ENCODE results near the gene AGRN.

Gene AGRN

GRCh38 chr1:1084372-1085170 lies 64.7 kb downstream of the AGRN start:
- no peak for TF ChIP-seq POLR2A (IDR thresholded peaks at IDR 0.05; ENCODE audit: extremely low read depth, insufficient read length)
- no peak for TF ChIP-seq MAX (IDR thresholded peaks at IDR 0.05; ENCODE audit: low read depth, low read length)
- no peak for TF ChIP-seq MYC (IDR thresholded peaks at IDR 0.05; ENCODE audit: low read depth, low read length)
- no peak for DNase-seq (ENCODE audit: low read depth)
- H3K4me3 ChIP-seq (ENCODE audit: low read depth, low read length): no peak overlapping the region

- H3K4me3 ChIP-seq (ENCODE audit: low read depth, low read length): no peak overlapping the region
- DNase-seq (ENCODE audit: low read depth): no peak
- no peak for TF ChIP-seq POLR2A (IDR thresholded peaks at IDR 0.05; ENCODE audit: extremely low read depth, insufficient read length)
Observed at GRCh38 chr1:1085171-1085841, 65.4 kb downstream of the AGRN start.

- no peak for DNase-seq (ENCODE audit: low read depth)
- TF ChIP-seq POLR2A (IDR thresholded peaks at IDR 0.05; ENCODE audit: extremely low read depth, insufficient read length): no peak
- TF ChIP-seq MYC (IDR thresholded peaks at IDR 0.05; ENCODE audit: low read depth, low read length): no peak
- H3K4me3 ChIP-seq (ENCODE audit: low read depth, low read length): no peak overlapping the region
Observed at GRCh38 chr1:1085911-1086841, 66.3 kb downstream of the AGRN start.

GRCh38 chr1:1086911-1087341 lies 67.0 kb downstream of the AGRN start:
- no peak for DNase-seq (ENCODE audit: low read depth)
- no peak for TF ChIP-seq CTCF (IDR thresholded peaks at IDR 0.05; ENCODE audit: low read depth, low read length)
- no peak for TF ChIP-seq MYC (IDR thresholded peaks at IDR 0.05; ENCODE audit: low read depth, low read length)
- TF ChIP-seq MAX (IDR thresholded peaks at IDR 0.05; ENCODE audit: low read depth, low read length): no peak
- no peak for TF ChIP-seq POLR2A (IDR thresholded peaks at IDR 0.05; ENCODE audit: extremely low read depth, insufficient read length)
- H3K4me3 ChIP-seq (ENCODE audit: low read depth, low read length): no peak overlapping the region

- H3K4me3 ChIP-seq (ENCODE audit: low read depth, low read length): no peak overlapping the region
- DNase-seq (ENCODE audit: low read depth): no peak
- no peak for TF ChIP-seq MYC (IDR thresholded peaks at IDR 0.05; ENCODE audit: low read depth, low read length)
- TF ChIP-seq CTCF (IDR thresholded peaks at IDR 0.05; ENCODE audit: low read depth, low read length): no peak
- TF ChIP-seq MAX (IDR thresholded peaks at IDR 0.05; ENCODE audit: low read depth, low read length): no peak
- no peak for TF ChIP-seq POLR2A (IDR thresholded peaks at IDR 0.05; ENCODE audit: extremely low read depth, insufficient read length)
Observed at GRCh38 chr1:1087351-1088028, 67.6 kb downstream of the AGRN start.

- TF ChIP-seq POLR2A (IDR thresholded peaks at IDR 0.05; ENCODE audit: extremely low read depth, insufficient read length): no peak
- TF ChIP-seq CTCF (IDR thresholded peaks at IDR 0.05; ENCODE audit: low read depth, low read length): no peak
- TF ChIP-seq MAX (IDR thresholded peaks at IDR 0.05; ENCODE audit: low read depth, low read length): no peak
- TF ChIP-seq MYC (IDR thresholded peaks at IDR 0.05; ENCODE audit: low read depth, low read length): no peak
- DNase-seq (ENCODE audit: low read depth): no peak
- H3K4me3 ChIP-seq (ENCODE audit: low read depth, low read length): no peak overlapping the region
Observed at GRCh38 chr1:1088029-1088800, 68.3 kb downstream of the AGRN start.
